Endodermal cell (in vitro differentiated cells): ENCODE data around the gene CYLD. TPM values are rescaled to one million over a fixed set of nuclear protein-coding genes. Genes with fewer than 3 reads are reported as not detected.

Source experiments
- DNase-seq: peaks from one replicate; pipeline ENCODE4 v3.0.0-alpha.2; 2017
- H3K27ac ChIP-seq: 2 replicates; pipeline ENCODE4 v1.5.1; 2013; ENCODE audit warnings: mild to moderate bottlenecking, low read depth, low read length, moderate library complexity
- H3K27me3 ChIP-seq: 2 replicates; pipeline ENCODE4 v1.6.1; 2013; ENCODE audit warnings: mild to moderate bottlenecking, low read length, moderate library complexity; ENCODE audit not compliant: insufficient read depth, control insufficient read depth, poor library complexity, severe bottlenecking
- H3K36me3 ChIP-seq: 2 replicates; pipeline ENCODE4 v1.7.0; 2013; ENCODE audit warnings: mild to moderate bottlenecking, low read length, moderate library complexity; ENCODE audit not compliant: control insufficient read depth, insufficient read depth
- H3K4me1 ChIP-seq: one replicate; pipeline ENCODE4 v1.7.0; 2013; ENCODE audit warnings: low read length; ENCODE audit not compliant: control insufficient read depth, insufficient read depth
- H3K4me3 ChIP-seq: 2 replicates; pipeline ENCODE4 v1.5.1; 2013; ENCODE audit warnings: mild to moderate bottlenecking, low read length, moderate library complexity
- H3K9ac ChIP-seq: 2 replicates; pipeline ENCODE4 v1.6.1; 2013; ENCODE audit warnings: mild to moderate bottlenecking, low read length, moderate library complexity; ENCODE audit not compliant: poor library complexity, severe bottlenecking; ENCODE audit errors: extremely low read depth
- H3K9me3 ChIP-seq: 2 replicates; pipeline ENCODE4 v1.6.1; 2013; ENCODE audit warnings: mild to moderate bottlenecking, low read length, moderate library complexity; ENCODE audit not compliant: control insufficient read depth
- H3K27ac Mint-ChIP-seq: 2 replicates; pipeline ENCODE4 v1.8.0; 2020; ENCODE audit warnings: mixed read lengths
- H3K27me3 Mint-ChIP-seq: 2 replicates; pipeline ENCODE4 v1.8.0; 2021; ENCODE audit warnings: mild to moderate bottlenecking, mixed read lengths; ENCODE audit not compliant: insufficient read depth
- H3K36me3 Mint-ChIP-seq: 2 replicates; pipeline ENCODE4 v1.8.0; 2020; ENCODE audit warnings: low read depth, mixed read lengths
- H3K4me1 Mint-ChIP-seq: 2 replicates; pipeline ENCODE4 v1.8.0; 2020; ENCODE audit warnings: mixed read lengths
- H3K4me3 Mint-ChIP-seq: 2 replicates; pipeline ENCODE4 v1.8.0; 2020; ENCODE audit warnings: mild to moderate bottlenecking, moderate library complexity, mixed read lengths
- H3K9me3 Mint-ChIP-seq: 2 replicates; pipeline ENCODE4 v1.8.0; 2020; ENCODE audit warnings: mild to moderate bottlenecking, mixed read lengths
- WGBS, 2 experiments: methylation state at CpG; one replicate each; pipeline versions ENCODE4 v1.1.5 to v1.1.7; 2013; ENCODE audit warnings: missing lambda C conversion rate in 2 of 2, mixed read lengths in 1 of 2; ENCODE audit not compliant: insufficient coverage in 1 of 2, insufficient read length in 1 of 2; 5-methylcytosine and 5-hydroxymethylcytosine counted together
- total RNA-seq, 2 donors: library from RNA; stranded (reverse); fragmentation: NEBNext Ultra II Directional in 1 of 2; extraction: Animal tissue kit (Norgen Biotek cat#: 25700) in 1 of 2; gene quantifications; 2 replicates in 1 of 2; 3 replicates in 1 of 2; pipeline ENCODE4 v1.2.1, GENCODE V29; 2021
- TF ChIP-seq, protein P1 (sequence below): fragments of 200-600 bp; sonication (generic); conservative IDR thresholded peaks from 2 replicates; pipeline ENCODE4 v1.5.0; 2021; ENCODE audit warnings: antibody characterized with exemption, mild to moderate bottlenecking

The CYLD gene
- total RNA-seq, 2 donors from 2014 or later: 12.7 TPM

DNA sequence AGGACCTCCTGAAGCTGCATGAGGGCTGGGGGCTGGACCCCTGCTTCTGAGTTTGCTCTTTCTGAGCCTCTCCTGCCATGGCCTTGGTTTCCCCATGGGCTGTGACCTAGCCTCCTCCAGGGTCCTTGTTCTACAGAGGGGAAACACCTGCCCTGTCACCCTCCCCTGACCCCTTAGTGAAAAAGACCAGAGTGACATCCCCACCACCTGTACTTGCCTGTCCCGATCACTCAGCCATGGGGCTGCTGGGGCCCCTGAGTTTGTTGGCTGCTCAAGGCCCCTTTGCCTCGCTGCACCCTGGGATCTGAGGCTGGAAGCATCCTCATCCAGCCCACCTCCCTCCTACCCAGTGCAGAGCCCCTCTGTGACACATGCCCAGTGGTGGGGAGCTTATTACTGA is 47.7 kb upstream of the CYLD start:
- TF ChIP-seq, protein P1, sequence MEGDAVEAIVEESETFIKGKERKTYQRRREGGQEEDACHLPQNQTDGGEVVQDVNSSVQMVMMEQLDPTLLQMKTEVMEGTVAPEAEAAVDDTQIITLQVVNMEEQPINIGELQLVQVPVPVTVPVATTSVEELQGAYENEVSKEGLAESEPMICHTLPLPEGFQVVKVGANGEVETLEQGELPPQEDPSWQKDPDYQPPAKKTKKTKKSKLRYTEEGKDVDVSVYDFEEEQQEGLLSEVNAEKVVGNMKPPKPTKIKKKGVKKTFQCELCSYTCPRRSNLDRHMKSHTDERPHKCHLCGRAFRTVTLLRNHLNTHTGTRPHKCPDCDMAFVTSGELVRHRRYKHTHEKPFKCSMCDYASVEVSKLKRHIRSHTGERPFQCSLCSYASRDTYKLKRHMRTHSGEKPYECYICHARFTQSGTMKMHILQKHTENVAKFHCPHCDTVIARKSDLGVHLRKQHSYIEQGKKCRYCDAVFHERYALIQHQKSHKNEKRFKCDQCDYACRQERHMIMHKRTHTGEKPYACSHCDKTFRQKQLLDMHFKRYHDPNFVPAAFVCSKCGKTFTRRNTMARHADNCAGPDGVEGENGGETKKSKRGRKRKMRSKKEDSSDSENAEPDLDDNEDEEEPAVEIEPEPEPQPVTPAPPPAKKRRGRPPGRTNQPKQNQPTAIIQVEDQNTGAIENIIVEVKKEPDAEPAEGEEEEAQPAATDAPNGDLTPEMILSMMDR: no peak
- Mint-ChIP-seq H3K4me1 (peaks cover 6% of the 10 kb centered on the region), H3K36me3 (no peaks in the 10 kb centered on the region), H3K27me3 (peaks cover 31% of the 10 kb centered on the region), H3K4me3 (peak overlapping the region; percentile 46), H3K27ac (no peak overlapping the region), H3K9me3 (no peaks in the 10 kb centered on the region)
- no peak overlapping the region for H3K4me3 ChIP-seq
- H3K36me3 ChIP-seq: no peaks in the 10 kb centered on the region
- DNase-seq: peak; percentile 21
- H3K4me1 ChIP-seq: no peaks in the 10 kb centered on the region
- H3K27ac ChIP-seq: no peak overlapping the region
- H3K9ac ChIP-seq: no peak overlapping the region
- no peaks in the 10 kb centered on the region for H3K9me3 ChIP-seq
- 95 to 100% methylated on average over 2 of the region's 2 CpGs for WGBS, 2 experiments
- H3K27me3 ChIP-seq: peaks cover 39% of the 10 kb centered on the region

DNA sequence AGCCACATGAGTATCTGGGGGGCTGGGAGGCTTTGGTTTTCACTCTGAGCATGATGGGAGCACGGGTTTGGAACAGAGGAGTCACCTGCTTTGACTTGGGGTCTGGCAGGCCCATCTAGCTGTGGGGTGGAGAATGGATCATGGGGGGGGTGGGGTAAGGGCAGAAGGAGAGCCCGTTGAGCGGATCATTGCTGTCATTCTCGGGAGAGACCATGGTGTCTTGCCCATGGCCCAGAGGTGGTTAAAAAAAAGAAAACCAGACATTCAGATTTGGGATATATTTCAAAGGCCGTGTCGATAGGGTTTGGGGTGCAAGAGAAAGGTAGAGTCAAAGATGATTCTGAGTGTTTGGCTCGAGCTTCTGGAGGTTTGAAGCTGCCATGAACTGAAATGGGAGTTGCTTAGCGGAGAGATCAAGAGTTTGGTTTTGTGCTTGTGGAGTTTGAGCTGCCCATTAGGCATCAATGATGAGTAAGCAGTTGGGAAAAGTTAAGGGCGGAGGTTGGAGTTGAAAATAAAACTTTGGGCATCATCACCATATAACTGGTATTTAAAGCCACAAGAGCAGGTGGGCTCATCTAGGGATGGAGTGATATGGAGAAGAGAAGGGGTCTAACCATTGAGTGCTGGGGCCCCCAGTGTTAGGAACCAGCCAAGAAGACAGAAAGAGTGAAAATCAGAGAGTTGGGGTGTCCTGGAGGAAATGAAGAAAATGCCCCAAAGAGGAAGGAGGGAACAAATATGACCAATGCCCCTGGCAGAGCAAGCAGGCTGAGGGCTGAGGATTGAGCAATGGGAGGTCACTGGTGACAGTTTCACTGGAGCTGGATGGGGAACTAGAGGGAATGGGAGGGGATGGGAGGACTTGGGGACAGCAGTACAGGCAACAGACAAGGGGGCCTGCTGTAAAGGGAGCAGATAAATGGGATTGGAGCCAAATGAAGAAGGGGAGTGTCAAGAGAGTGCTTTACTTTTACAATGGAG is 46.6 kb upstream of the CYLD start:
- no peaks in the 10 kb centered on the region for H3K4me1 ChIP-seq
- H3K27ac ChIP-seq: no peak overlapping the region
- no peak overlapping the region for H3K27ac Mint-ChIP-seq
- no peaks in the 10 kb centered on the region for H3K36me3 Mint-ChIP-seq
- H3K4me3 Mint-ChIP-seq: no peak overlapping the region
- H3K9me3 Mint-ChIP-seq: no peaks in the 10 kb centered on the region
- peaks cover 31% of the 10 kb centered on the region for H3K27me3 Mint-ChIP-seq
- peaks cover 39% of the 10 kb centered on the region for H3K27me3 ChIP-seq
- no peaks in the 10 kb centered on the region for H3K9me3 ChIP-seq
- no peak overlapping the region for H3K4me3 ChIP-seq
- DNase-seq: peak; percentile 18
- TF ChIP-seq, protein P1: no peak
- peaks cover 6% of the 10 kb centered on the region for H3K4me1 Mint-ChIP-seq
- 94 to 96% methylated on average over 7 to 9 of the region's 9 CpGs for WGBS, 2 experiments
- no peaks in the 10 kb centered on the region for H3K36me3 ChIP-seq
- no peak overlapping the region for H3K9ac ChIP-seq

- H3K4me1 ChIP-seq: no peaks in the 10 kb centered on the region
- no peak overlapping the region for H3K9ac ChIP-seq
- H3K36me3 ChIP-seq: no peaks in the 10 kb centered on the region
- no peak overlapping the region for H3K4me3 ChIP-seq
- no peaks in the 10 kb centered on the region for H3K9me3 ChIP-seq
- peaks cover 6% of the 10 kb centered on the region for H3K4me1 Mint-ChIP-seq
- H3K27ac Mint-ChIP-seq: no peak overlapping the region
- DNase-seq: peak; percentile 37
- H3K36me3 Mint-ChIP-seq: no peaks in the 10 kb centered on the region
- H3K27me3 Mint-ChIP-seq: peaks cover 31% of the 10 kb centered on the region
- H3K27me3 ChIP-seq: peaks cover 39% of the 10 kb centered on the region
- WGBS, 2 experiments: 60 to 64% methylated on average over 3 to 5 of the region's 5 CpGs
- no peaks in the 10 kb centered on the region for H3K9me3 Mint-ChIP-seq
- no peak overlapping the region for H3K4me3 Mint-ChIP-seq
- TF ChIP-seq, protein P1: no peak
- H3K27ac ChIP-seq: no peak overlapping the region
Measured at GRCh38 chr16:50696126-50696525, 45.8 kb upstream of the CYLD start.
